OCI-LY3 (cell line): ENCODE results near the gene ELMO1.

Source experiments
- H2AFZ ChIP-seq: fragments of 200-600, 300-600 bp; shearing (Covaris generic); 2 replicates; pipeline ENCODE4 v1.6.0; 2014; ENCODE audit warnings: antibody characterized with exemption, low read depth, low read length
- H3K27ac ChIP-seq: fragments of 200-600, 300-600 bp; sonication (generic); 2 replicates; pipeline ENCODE4 v1.5.1; 2014; ENCODE audit warnings: mild to moderate bottlenecking, low read length, moderate library complexity, mixed read lengths
- H3K27me3 ChIP-seq: fragments of 200-600, 300-600 bp; sonication (generic); 2 replicates; pipeline ENCODE4 v1.6.1; 2014; ENCODE audit warnings: low read depth, low read length, mixed read lengths
- H3K36me3 ChIP-seq: fragments of 200-600, 300-600 bp; sonication (generic); replicated peaks from 2 replicates; pipeline ENCODE3; 2014; ENCODE audit warnings: low read depth, low read length, mixed read lengths
- H3K4me1 ChIP-seq: fragments of 300-600, 200-600 bp; sonication (generic); 2 replicates; pipeline ENCODE4 v1.6.1; 2014; ENCODE audit warnings: low read length, mixed read lengths
- H3K4me2 ChIP-seq: fragments of 200-600, 300-600 bp; sonication (generic); 2 replicates; pipeline ENCODE4 v1.6.1; 2014; ENCODE audit warnings: low read length, mixed read lengths
- H3K4me3 ChIP-seq: fragments of 300-600, 200-600 bp; sonication (generic); 2 replicates; pipeline ENCODE4 v1.5.1; 2014; ENCODE audit warnings: antibody characterized with exemption, mild to moderate bottlenecking, low read length, moderate library complexity
- H3K79me2 ChIP-seq: fragments of 300-600, 200-600 bp; shearing (Covaris generic); 2 replicates; pipeline ENCODE4 v1.6.1; 2014; ENCODE audit warnings: mild to moderate bottlenecking, low read length, mixed read lengths
- H3K9ac ChIP-seq: fragments of 300-600, 200-600 bp; shearing (Covaris generic); 2 replicates; pipeline ENCODE4 v1.6.0; 2014; ENCODE audit warnings: mild to moderate bottlenecking, low read length, moderate library complexity
- H3K9me3 ChIP-seq: fragments of 200-600, 300-600 bp; shearing (Covaris generic); 2 replicates; pipeline ENCODE4 v1.6.1; 2014; ENCODE audit warnings: low read length, mixed read lengths; ENCODE audit not compliant: insufficient read depth
- H4K20me1 ChIP-seq: fragments of 200-600, 300-600 bp; sonication (generic); 2 replicates; pipeline ENCODE4 v1.6.1; 2016; ENCODE audit warnings: low read length, mixed read lengths; ENCODE audit not compliant: insufficient read depth
- EZH2phosphoT487 ChIP-seq: fragments of 200-600 bp; shearing (Covaris generic); IDR thresholded peaks from 2 replicates; pipeline ENCODE4 v1.6.1; 2018; ENCODE audit warnings: antibody characterized with exemption, mixed run types, low read depth
- TF ChIP-seq, protein P1 (sequence below): fragments of 200-600, 300-600 bp; sonication (generic); IDR thresholded peaks from 2 replicates; pipeline ENCODE4 v1.5.1; 2014; ENCODE audit warnings: antibody characterized with exemption, low read length, low read depth

Gene ELMO1

DNA sequence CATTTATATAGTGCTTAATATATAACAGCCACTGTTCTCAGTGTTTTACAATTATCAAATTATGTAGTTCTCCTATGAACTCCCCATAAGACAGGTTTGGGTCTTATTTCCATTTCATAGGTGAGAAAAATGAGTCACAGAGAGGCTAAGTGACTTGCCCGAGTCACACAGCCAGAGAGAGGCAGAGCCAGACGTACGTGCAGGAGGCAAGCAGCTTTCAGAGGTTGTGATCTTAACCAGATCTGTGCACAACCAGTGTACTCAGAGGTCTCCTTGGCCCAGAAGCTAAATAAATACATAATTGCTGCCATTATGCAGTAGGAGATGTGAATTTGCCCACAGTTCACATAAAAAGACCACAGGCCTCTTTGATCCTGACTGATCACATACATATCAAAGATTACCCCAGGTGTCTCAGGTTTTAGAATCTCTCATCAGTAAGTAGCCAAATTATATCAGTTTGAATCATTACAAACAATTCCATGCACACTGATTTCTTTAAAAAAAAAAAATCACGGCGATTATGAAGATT, 419.7 kb downstream of the ELMO1 start:
- H3K9me3 ChIP-seq = no peaks in the 10 kb centered on the region
- no peaks in the 10 kb centered on the region for H3K27me3 ChIP-seq
- no peak overlapping the region for H3K27ac ChIP-seq
- no peak for TF ChIP-seq EZH2phosphoT487
- TF ChIP-seq, protein P1, sequence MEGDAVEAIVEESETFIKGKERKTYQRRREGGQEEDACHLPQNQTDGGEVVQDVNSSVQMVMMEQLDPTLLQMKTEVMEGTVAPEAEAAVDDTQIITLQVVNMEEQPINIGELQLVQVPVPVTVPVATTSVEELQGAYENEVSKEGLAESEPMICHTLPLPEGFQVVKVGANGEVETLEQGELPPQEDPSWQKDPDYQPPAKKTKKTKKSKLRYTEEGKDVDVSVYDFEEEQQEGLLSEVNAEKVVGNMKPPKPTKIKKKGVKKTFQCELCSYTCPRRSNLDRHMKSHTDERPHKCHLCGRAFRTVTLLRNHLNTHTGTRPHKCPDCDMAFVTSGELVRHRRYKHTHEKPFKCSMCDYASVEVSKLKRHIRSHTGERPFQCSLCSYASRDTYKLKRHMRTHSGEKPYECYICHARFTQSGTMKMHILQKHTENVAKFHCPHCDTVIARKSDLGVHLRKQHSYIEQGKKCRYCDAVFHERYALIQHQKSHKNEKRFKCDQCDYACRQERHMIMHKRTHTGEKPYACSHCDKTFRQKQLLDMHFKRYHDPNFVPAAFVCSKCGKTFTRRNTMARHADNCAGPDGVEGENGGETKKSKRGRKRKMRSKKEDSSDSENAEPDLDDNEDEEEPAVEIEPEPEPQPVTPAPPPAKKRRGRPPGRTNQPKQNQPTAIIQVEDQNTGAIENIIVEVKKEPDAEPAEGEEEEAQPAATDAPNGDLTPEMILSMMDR = no peak
- H3K4me2 ChIP-seq = no peak overlapping the region
- no peak overlapping the region for H3K4me3 ChIP-seq
- no peak overlapping the region for H3K9ac ChIP-seq
- no peaks in the 10 kb centered on the region for H3K79me2 ChIP-seq
- H3K4me1 ChIP-seq = no peaks in the 10 kb centered on the region
- H4K20me1 ChIP-seq = 0 out of 2 replicates have a peak, but pooled peaks cover 5% of the 10 kb centered on the region
- H2AFZ ChIP-seq = no peak overlapping the region
- peaks cover 20% of the 10 kb centered on the region for H3K36me3 ChIP-seq

DNA sequence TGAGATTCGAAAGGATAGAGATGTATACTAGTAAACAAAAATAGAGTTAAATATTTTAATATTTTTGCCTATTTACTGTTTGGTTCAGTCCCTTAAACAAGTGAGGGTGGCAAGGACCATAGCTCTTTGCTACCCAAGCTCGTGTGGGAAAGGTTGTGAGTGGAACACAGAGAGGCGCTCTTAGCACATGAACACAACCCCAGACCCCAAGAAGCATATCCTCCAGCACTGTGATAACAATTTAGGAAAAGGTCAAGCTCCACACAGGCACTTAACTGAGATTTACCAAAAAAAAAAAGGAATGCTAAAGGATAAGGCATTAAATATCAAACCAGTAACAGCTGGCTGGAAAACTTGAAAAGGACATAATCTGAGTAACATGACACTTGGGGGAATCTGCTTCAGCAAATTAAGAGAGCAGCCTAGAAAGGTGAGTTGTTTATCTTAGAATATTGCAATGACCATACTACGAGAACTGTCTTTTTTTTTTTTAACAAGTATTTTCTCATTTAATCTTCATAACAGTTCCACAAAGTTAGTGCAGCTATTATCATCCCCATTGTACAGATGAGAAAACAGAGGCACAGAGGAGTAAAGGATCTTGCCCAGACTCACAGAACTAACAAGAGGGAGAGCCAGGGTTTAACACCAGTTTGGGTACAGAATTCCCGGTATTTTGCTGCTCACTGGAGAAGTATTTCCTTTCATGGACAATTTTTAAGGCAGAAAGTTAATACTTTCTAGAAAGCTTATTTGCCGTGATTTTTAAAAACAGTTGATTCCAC, 420.9 kb downstream of the ELMO1 start:
- no peaks in the 10 kb centered on the region for H3K4me1 ChIP-seq
- TF ChIP-seq EZH2phosphoT487 = no peak
- TF ChIP-seq, protein P1 = no peak
- H3K36me3 ChIP-seq = peaks cover 13% of the 10 kb centered on the region
- H3K9ac ChIP-seq = no peak overlapping the region
- peaks cover 8% of the 10 kb centered on the region; the same call in 1 of the 2 replicates for H4K20me1 ChIP-seq
- no peak overlapping the region for H3K4me2 ChIP-seq
- no peak overlapping the region for H3K27ac ChIP-seq
- no peaks in the 10 kb centered on the region for H3K9me3 ChIP-seq
- H3K4me3 ChIP-seq = no peak overlapping the region
- no peak overlapping the region for H2AFZ ChIP-seq
- no peaks in the 10 kb centered on the region for H3K27me3 ChIP-seq
- H3K79me2 ChIP-seq = no peaks in the 10 kb centered on the region

DNA sequence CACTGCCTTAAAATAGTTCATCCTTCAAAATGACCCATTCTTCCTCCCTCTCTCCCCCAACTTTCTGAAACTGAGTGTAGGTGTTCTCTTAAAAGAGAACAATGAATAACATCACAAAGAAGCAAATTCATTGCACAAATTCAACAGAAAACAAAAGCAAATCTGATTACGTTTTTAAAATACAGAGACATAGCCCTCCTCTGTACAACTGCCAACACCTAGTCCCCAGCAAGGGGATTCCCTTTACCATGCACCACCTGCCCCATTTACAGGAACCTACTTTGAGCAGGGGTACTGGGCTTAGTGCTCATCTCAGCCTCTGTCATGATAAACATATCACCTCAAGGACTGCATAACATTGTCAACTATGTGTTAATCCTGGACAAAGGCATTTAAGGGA, 421.6 kb downstream of the ELMO1 start:
- Histone ChIP-seq H3K4me3 (no peak overlapping the region), H3K36me3 (peaks cover 7% of the 10 kb centered on the region), H3K27ac (no peak overlapping the region), H3K4me1 (no peaks in the 10 kb centered on the region), H3K9me3 (no peaks in the 10 kb centered on the region), H3K27me3 (no peaks in the 10 kb centered on the region), H2AFZ (no peak overlapping the region), H3K9ac (no peak overlapping the region), H3K4me2 (no peak overlapping the region), H3K79me2 (no peaks in the 10 kb centered on the region), H4K20me1 (peaks cover 9% of the 10 kb centered on the region; the same call in 1 of the 2 replicates)
- TF ChIP-seq EZH2phosphoT487 = no peak
- TF ChIP-seq, protein P1 = no peak

DNA sequence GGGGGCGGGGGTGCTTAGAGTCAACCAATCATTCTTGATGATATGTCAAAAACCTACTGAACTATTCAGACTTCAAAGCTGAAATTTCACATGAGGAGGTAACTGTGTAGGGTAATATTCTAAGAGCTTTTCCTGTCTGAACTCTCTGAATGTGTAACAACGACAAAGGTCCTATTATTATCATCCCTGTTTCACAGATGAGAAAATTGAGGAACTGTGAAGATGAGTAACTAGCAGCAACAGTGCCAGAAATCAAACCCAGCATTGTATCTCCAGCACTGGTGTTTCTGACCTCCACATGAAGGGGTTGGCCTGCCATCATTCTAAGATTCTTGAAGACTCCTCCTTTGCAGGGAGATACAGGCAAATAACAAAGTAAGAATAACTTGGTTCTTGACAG, 429.7 kb downstream of the ELMO1 start:
- Histone ChIP-seq H3K4me2 (no peak overlapping the region), H3K79me2 (peaks cover 15% of the 10 kb centered on the region), H3K27ac (no peak overlapping the region), H3K36me3 (peaks cover 13% of the 10 kb centered on the region), H3K4me3 (no peak overlapping the region), H3K4me1 (peaks cover 25% of the 10 kb centered on the region), H2AFZ (no peak overlapping the region), H4K20me1 (peaks cover 39% of the 10 kb centered on the region), H3K9ac (no peak overlapping the region), H3K9me3 (no peaks in the 10 kb centered on the region), H3K27me3 (no peaks in the 10 kb centered on the region)
- TF ChIP-seq, protein P1 = no peak
- no peak for TF ChIP-seq EZH2phosphoT487
